KMS-11 (cell line): ENCODE results near the gene WDTC1.
"Not testable (repeated sequence)": the region's sequence is repeated elsewhere in the genome, so short reads cannot be mapped to it uniquely, and the experiment has no call there.

Experiments
- H2AFZ ChIP-seq: fragments of 200-600 bp; sonication (generic); 2 replicates; pipeline ENCODE4 v1.6.1; 2016; ENCODE audit warnings: antibody characterized with exemption, mixed run types, low read depth
- H3K27ac ChIP-seq: fragments of 200-600 bp; sonication (generic); 2 replicates; pipeline ENCODE4 v1.6.1; 2016; ENCODE audit warnings: mild to moderate bottlenecking, mixed run types
- H3K27me3 ChIP-seq: fragments of 200-600 bp; sonication (generic); 2 replicates; pipeline ENCODE4 v1.6.1; 2017; ENCODE audit warnings: mild to moderate bottlenecking, low read depth, mixed run types, moderate library complexity; ENCODE audit not compliant: insufficient read depth
- H3K36me3 ChIP-seq: fragments of 200-600 bp; sonication (generic); 2 replicates; pipeline ENCODE4 v1.6.1; 2017; ENCODE audit warnings: mild to moderate bottlenecking, mixed run types; ENCODE audit not compliant: insufficient read depth
- H3K4me1 ChIP-seq: fragments of 200-600 bp; sonication (generic); 2 replicates; pipeline ENCODE4 v1.6.1; 2016; ENCODE audit warnings: mild to moderate bottlenecking, low read depth, mixed run types; ENCODE audit not compliant: poor library complexity, severe bottlenecking
- H3K4me2 ChIP-seq: fragments of 200-600 bp; sonication (generic); 2 replicates; pipeline ENCODE4 v1.7.0; 2016; ENCODE audit warnings: mild to moderate bottlenecking, mixed run types
- H3K4me3 ChIP-seq: fragments of 200-600 bp; sonication (generic); IDR thresholded peaks from 2 replicates; pipeline ENCODE4 v1.6.1; 2017; ENCODE audit warnings: low read depth, low read length, mixed read lengths; ENCODE audit not compliant: insufficient read depth
- H3K79me2 ChIP-seq: fragments of 200-600 bp; sonication (generic); 2 replicates; pipeline ENCODE4 v1.6.1; 2016; ENCODE audit warnings: low read depth, mixed run types; ENCODE audit not compliant: insufficient read depth
- H3K9ac ChIP-seq: fragments of 200-600 bp; sonication (generic); 2 replicates; pipeline ENCODE4 v1.6.1; 2016; ENCODE audit warnings: mild to moderate bottlenecking, mixed run types
- H4K20me1 ChIP-seq: fragments of 200-600 bp; sonication (generic); 2 replicates; pipeline ENCODE4 v1.6.1; 2016; ENCODE audit warnings: mild to moderate bottlenecking, mixed run types; ENCODE audit not compliant: insufficient read depth
- CTCF ChIP-seq: fragments of 200-600 bp; sonication (generic); conservative IDR thresholded peaks from 2 replicates; pipeline ENCODE4 v1.6.1; 2017; ENCODE audit warnings: low read depth, mild to moderate bottlenecking, antibody characterized with exemption, low read length, moderate library complexity, mixed read lengths

The WDTC1 gene

GRCh38 chr1:27233667-27234048 is 774 bp upstream of the WDTC1 start:
- no peaks in the 10 kb centered on the region; the same call in 1 of the 2 replicates for H3K79me2 ChIP-seq
- H3K9ac ChIP-seq, result peak overlapping the region; percentile 37; the same call in 1 of the 2 replicates
- H3K27me3 ChIP-seq, result no peaks in the 10 kb centered on the region
- H3K27ac ChIP-seq, result no peak overlapping the region; the same call in 1 of the 2 replicates
- no peaks in the 10 kb centered on the region for H3K36me3 ChIP-seq
- no peak for TF ChIP-seq CTCF
- peaks cover 25% of the 10 kb centered on the region for H3K4me1 ChIP-seq
- peak overlapping the region; percentile 76 for H3K4me2 ChIP-seq
- no peaks in the 10 kb centered on the region for H4K20me1 ChIP-seq
- peak overlapping the region; percentile 99 for H2AFZ ChIP-seq
- H3K4me3 ChIP-seq, result no peak overlapping the region

DNA sequence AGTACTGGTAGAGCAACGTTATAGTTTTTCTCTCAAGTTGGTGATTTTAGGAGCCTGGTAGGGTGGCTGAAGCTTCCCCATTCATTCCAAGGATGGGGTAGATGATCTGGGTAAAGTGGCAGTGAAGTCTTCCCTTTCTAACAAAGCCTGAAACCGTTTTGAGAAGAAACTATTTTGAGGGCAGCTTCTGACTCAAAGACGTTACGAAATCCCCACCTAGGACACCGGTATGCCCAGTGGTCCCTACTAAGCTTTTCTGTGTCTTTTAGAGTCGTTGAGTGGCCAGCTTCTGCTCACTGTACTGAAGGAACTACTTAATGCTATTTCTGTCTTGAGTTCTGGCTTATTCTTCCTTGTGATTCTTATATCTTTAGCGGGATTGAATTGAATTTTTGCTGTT is 1.4 kb downstream of the WDTC1 start:
- Histone ChIP-seq H2AFZ (peak overlapping the region; percentile 60; the same call in 1 of the 2 replicates), H3K79me2 (no peaks in the 10 kb centered on the region; the same call in 1 of the 2 replicates), H3K9ac (peak overlapping the region; percentile 20; the same call in 1 of the 2 replicates), H4K20me1 (no peaks in the 10 kb centered on the region), H3K36me3 (no peaks in the 10 kb centered on the region), H3K4me2 (peak overlapping the region; percentile 79), H3K27ac (no peak overlapping the region), H3K27me3 (no peaks in the 10 kb centered on the region), H3K4me3 (no peak overlapping the region), H3K4me1 (peaks cover 25% of the 10 kb centered on the region)
- no peak for TF ChIP-seq CTCF

DNA sequence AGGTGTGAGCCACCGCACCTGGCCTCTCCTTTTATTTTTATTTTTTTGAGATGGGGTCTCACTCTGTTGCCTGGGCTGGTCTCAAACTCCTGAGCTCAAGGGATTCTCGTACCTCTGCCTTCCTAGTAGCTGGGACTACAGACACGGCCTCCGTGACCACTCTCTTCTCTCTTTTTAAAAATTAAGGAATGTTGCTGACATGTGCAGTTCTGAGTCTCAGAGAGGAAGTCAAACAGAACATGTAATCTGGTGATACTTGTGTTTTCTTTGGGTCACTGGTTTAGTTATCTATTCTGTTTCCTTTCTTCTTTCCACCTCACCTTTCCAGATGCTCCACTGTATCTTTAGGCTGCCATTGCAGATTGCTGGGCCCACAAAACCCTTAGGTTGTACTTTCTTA is 2.7 kb downstream of the WDTC1 start:
- H4K20me1 ChIP-seq, result no peaks in the 10 kb centered on the region
- no peaks in the 10 kb centered on the region for H3K36me3 ChIP-seq
- H3K9ac ChIP-seq, result no peak overlapping the region
- no peak overlapping the region for H2AFZ ChIP-seq
- H3K79me2 ChIP-seq, result no peaks in the 10 kb centered on the region; the same call in 1 of the 2 replicates
- H3K4me3 ChIP-seq, result no peak overlapping the region
- H3K27me3 ChIP-seq, result no peaks in the 10 kb centered on the region
- no peak for TF ChIP-seq CTCF
- no peak overlapping the region; the same call in 1 of the 2 replicates for H3K4me2 ChIP-seq
- peaks cover 25% of the 10 kb centered on the region for H3K4me1 ChIP-seq
- no peak overlapping the region for H3K27ac ChIP-seq

DNA sequence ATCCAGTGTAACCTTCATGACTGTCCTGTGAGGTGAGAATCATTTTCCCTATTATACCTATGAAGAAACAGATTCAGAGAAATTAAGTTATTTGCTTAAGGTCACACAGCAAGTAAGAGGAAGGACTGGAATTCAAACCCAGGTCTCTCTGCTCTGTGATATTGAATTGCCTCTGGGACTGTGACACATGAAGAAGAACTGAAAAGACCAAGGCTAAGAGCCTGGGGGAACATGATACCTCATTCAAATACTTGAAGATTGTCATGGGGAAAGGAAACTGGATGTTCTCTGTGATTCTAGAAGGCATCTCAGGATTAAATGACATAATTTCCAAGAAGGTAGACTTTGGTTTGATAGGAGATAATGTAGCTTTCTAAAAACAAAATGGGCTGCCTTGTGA is 3.6 kb downstream of the WDTC1 start:
- Histone ChIP-seq H3K27me3 (no peaks in the 10 kb centered on the region), H2AFZ (no peak overlapping the region), H4K20me1 (no peaks in the 10 kb centered on the region), H3K4me1 (peaks cover 25% of the 10 kb centered on the region), H3K4me2 (no peak overlapping the region), H3K9ac (no peak overlapping the region), H3K36me3 (no peaks in the 10 kb centered on the region), H3K79me2 (no peaks in the 10 kb centered on the region; the same call in 1 of the 2 replicates), H3K27ac (no peak overlapping the region), H3K4me3 (no peak overlapping the region)
- TF ChIP-seq CTCF, result no peak

GRCh38 chr1:27241677-27242076 is 7.2 kb downstream of the WDTC1 start:
- TF ChIP-seq CTCF, result no peak
- Histone ChIP-seq H3K27ac (no peak overlapping the region), H3K79me2 (no peaks in the 10 kb centered on the region)

DNA sequence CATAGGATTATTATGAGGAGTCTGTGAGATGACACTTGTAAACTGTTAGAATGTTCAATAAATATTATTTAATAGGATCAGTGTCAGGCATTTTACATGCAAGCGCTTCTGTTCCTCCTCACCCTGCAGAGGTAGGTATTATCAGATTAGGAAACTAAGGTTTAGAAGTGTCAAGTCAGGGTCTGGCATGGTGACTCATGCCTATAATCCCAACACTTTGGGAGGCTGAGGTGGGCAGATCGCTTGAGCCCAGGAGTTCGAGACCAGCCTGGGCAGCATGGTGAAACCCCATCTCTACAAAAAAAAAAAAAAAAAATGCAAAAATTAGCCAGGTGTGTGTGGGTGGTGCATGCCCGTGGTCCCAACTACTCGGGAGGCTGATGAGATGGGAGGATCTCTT is 9.2 kb downstream of the WDTC1 start:
- not testable (repeated sequence) for H3K27me3 ChIP-seq, H3K4me3 ChIP-seq, H3K27ac ChIP-seq, H3K4me1 ChIP-seq, H2AFZ ChIP-seq, H3K79me2 ChIP-seq, H3K9ac ChIP-seq, H3K4me2 ChIP-seq, H4K20me1 ChIP-seq, H3K36me3 ChIP-seq

More at GRCh38 chr1:27241677-27242076, 7.2 kb downstream of the WDTC1 start:
- Histone ChIP-seq H3K4me3 (no peak overlapping the region), H3K9ac (no peak overlapping the region), H4K20me1 (no peaks in the 10 kb centered on the region), H3K36me3 (no peaks in the 10 kb centered on the region), H3K4me1 (peaks cover 10% of the 10 kb centered on the region), H2AFZ (no peak overlapping the region), H3K4me2 (no peak overlapping the region), H3K27me3 (no peaks in the 10 kb centered on the region)
